NB4 (cell line): ENCODE results near the gene GLS.

ENCODE experiments used
- DNase-seq: peaks from one replicate; pipeline ENCODE4 v3.0.0; 2010; ENCODE audit warnings: low read depth
- H3K4me3 ChIP-seq: one replicate; pipeline ENCODE4 v1.5.1; 2011; ENCODE audit warnings: mild to moderate bottlenecking, low read depth, low read length, moderate library complexity
- MAX ChIP-seq: IDR thresholded peaks from 2 replicates; pipeline ENCODE4 v1.6.1; 2011; ENCODE audit warnings: low read depth, low read length
- MYC ChIP-seq: IDR thresholded peaks from 2 replicates; pipeline ENCODE4 v1.6.1; 2011; ENCODE audit warnings: low read depth, low read length
- POLR2A ChIP-seq: IDR thresholded peaks from 2 replicates; pipeline ENCODE4 v1.6.1; 2011; ENCODE audit warnings: mild to moderate bottlenecking; ENCODE audit not compliant: insufficient read length; ENCODE audit errors: extremely low read depth
- TF ChIP-seq, protein P1 (sequence below): IDR thresholded peaks from one replicate; pipeline ENCODE4 v1.5.1; 2012; ENCODE audit warnings: low read depth, low read length

GLS gene

GRCh38 chr2:190979906-190980629 is 99.4 kb downstream of the GLS start:
- no peak overlapping the region for H3K4me3 ChIP-seq
- no peak for TF ChIP-seq MAX
- TF ChIP-seq, protein P1, sequence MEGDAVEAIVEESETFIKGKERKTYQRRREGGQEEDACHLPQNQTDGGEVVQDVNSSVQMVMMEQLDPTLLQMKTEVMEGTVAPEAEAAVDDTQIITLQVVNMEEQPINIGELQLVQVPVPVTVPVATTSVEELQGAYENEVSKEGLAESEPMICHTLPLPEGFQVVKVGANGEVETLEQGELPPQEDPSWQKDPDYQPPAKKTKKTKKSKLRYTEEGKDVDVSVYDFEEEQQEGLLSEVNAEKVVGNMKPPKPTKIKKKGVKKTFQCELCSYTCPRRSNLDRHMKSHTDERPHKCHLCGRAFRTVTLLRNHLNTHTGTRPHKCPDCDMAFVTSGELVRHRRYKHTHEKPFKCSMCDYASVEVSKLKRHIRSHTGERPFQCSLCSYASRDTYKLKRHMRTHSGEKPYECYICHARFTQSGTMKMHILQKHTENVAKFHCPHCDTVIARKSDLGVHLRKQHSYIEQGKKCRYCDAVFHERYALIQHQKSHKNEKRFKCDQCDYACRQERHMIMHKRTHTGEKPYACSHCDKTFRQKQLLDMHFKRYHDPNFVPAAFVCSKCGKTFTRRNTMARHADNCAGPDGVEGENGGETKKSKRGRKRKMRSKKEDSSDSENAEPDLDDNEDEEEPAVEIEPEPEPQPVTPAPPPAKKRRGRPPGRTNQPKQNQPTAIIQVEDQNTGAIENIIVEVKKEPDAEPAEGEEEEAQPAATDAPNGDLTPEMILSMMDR, result no peak
- no peak for TF ChIP-seq POLR2A
- no peak for TF ChIP-seq MYC
- DNase-seq, result no peak

DNA sequence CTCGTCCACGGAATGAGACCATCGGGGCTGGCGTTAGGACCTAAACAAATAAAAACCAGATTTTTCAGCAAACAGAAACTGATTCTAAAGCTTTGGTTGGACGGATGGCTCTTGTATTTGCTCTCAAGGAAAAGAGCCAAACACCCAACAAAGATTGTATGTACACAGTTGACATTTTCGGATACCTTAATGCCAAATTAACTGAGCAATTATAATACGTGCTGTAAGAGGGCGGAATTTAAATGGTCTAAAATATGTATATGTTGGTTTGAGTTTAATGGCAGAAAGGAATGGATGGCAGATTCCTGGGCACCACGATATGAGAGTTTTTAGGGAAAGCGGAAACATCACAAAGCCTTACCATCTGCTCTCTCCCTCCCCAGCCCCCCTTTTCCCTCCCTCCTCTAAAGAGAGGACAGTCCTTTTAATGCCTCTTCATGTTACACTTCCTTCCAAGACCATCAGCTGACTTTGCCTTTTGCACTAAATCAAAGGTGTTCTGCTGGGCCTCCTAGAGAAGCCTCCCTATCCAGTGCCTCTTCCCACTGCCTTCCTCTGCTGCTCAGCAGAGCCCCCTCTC is 100.1 kb downstream of the GLS start:
- H3K4me3 ChIP-seq, result no peak overlapping the region
- TF ChIP-seq, protein P1, result no peak
- no peak for TF ChIP-seq MAX
- TF ChIP-seq POLR2A, result no peak
- no peak for TF ChIP-seq MYC
- no peak for DNase-seq

GRCh38 chr2:190981333-190981732 is 100.7 kb downstream of the GLS start:
- no peak overlapping the region for H3K4me3 ChIP-seq
- DNase-seq, result no peak
- TF ChIP-seq MAX (no peak), MYC (no peak), POLR2A (no peak)
- TF ChIP-seq, protein P1, result no peak

GRCh38 chr2:190981733-190982132 is 101.1 kb downstream of the GLS start:
- TF ChIP-seq POLR2A (no peak), MYC (no peak), MAX (no peak)
- TF ChIP-seq, protein P1, result no peak
- no peak for DNase-seq
- H3K4me3 ChIP-seq, result no peak overlapping the region

- TF ChIP-seq MYC, result no peak
- TF ChIP-seq POLR2A, result no peak
- TF ChIP-seq, protein P1, result no peak
- no peak for TF ChIP-seq MAX
- H3K4me3 ChIP-seq, result no peak overlapping the region
- no peak for DNase-seq
These were observed 101.8 kb downstream of the GLS start for GRCh38 chr2:190982262-190983034.
